Lower leg skin (tissue), 4 donors: Measurements from ENCODE around the gene LGR4. TPM values are rescaled to one million over a fixed set of nuclear protein-coding genes. Genes with fewer than 3 reads are reported as not detected.

Experiments used
- DNase-seq, 2 donors: peaks; one replicate each; pipeline ENCODE4 v3.0.0-alpha.2; 2019; ENCODE audit warnings: low spot score in 2 of 2
- H3K4me3 ChIP-seq: fragments of 200-600 bp; sonication (generic); 2 replicates; pipeline ENCODE4 v1.5.1; 2017; ENCODE audit warnings: mild to moderate bottlenecking, low read depth; ENCODE audit not compliant: poor library complexity, severe bottlenecking
- POLR2A ChIP-seq, 2 donors: fragments of 450-650 bp; IDR thresholded peaks; one replicate each; pipeline ENCODE4 v1.6.1; 2016 to 2017; ENCODE audit warnings: antibody characterized with exemption in 2 of 2, mild to moderate bottlenecking in 1 of 2, moderate library complexity in 1 of 2
- WGBS, 2 donors: methylation state at CpG; one replicate each; pipeline ENCODE4 v1.1.5; 2018; 5-methylcytosine and 5-hydroxymethylcytosine counted together
- intact Hi-C: fragments of 100-400 bp; cut with DNase I; formaldehyde crosslinking; loops from one replicate; pipeline ENCODE4 v1.15.0; 2023; ENCODE audit warnings: low total_unique reads
- total RNA-seq, 4 donors: library from RNA; depleted of rRNA; stranded (reverse); fragments of >200 nt; gene quantifications; one replicate each; pipeline ENCODE4 v1.1.0, GENCODE V29; 2016
- TF ChIP-seq, protein P1 (sequence below), 3 donors: fragments of 450-650 bp; IDR thresholded peaks; one replicate each; pipeline ENCODE4 v1.5.1; 2016; ENCODE audit warnings: antibody characterized with exemption in 3 of 3, mild to moderate bottlenecking in 3 of 3, moderate library complexity in 2 of 3

LGR4 gene
- total RNA-seq, 4 donors from 2014 or later: 32.0 to 70.2 (median 50.4) TPM

DNA sequence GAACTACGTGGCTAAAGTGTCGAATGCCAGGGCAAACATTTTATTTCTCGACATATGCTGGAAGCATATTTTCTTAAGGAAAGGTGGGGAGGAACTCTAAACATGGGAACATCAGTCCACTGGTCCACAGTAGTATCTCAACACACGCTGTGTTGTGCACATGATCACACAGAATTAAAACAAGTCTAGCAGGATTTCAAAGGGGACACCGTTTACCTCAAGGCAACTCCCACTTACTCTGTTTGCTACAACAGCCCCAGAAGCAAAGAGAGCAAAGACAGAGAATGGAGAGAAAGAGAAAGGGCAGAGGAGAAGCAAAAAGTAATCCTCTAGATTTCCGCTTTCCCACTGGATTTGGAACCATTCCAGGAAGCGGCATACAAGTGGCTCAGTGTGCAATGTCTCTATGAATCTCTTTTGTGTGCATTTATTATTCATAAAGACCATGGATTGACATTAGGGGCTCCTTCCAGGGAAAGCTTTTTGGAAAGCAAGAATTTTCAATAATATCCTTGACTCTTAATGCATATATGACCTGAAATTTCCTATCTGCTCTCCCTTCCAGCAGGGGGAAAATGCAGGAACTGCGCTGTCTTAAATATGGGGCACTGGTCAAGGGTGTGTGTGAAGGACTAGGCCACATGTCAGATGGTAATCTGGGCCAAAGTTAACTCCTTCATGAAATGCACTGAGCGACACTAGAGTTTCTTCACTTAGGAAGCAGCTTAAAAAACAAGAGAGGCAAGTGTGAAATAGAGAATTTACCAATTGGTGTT is 74.8 kb downstream of the LGR4 start:
- no peak for DNase-seq
- WGBS, 2 donors: 68 to 71% methylated on average over 9 of the region's 9 CpGs
- TF ChIP-seq, protein P1, sequence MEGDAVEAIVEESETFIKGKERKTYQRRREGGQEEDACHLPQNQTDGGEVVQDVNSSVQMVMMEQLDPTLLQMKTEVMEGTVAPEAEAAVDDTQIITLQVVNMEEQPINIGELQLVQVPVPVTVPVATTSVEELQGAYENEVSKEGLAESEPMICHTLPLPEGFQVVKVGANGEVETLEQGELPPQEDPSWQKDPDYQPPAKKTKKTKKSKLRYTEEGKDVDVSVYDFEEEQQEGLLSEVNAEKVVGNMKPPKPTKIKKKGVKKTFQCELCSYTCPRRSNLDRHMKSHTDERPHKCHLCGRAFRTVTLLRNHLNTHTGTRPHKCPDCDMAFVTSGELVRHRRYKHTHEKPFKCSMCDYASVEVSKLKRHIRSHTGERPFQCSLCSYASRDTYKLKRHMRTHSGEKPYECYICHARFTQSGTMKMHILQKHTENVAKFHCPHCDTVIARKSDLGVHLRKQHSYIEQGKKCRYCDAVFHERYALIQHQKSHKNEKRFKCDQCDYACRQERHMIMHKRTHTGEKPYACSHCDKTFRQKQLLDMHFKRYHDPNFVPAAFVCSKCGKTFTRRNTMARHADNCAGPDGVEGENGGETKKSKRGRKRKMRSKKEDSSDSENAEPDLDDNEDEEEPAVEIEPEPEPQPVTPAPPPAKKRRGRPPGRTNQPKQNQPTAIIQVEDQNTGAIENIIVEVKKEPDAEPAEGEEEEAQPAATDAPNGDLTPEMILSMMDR (IDR thresholded peaks at IDR 0.05): no peak
- no peak for TF ChIP-seq POLR2A (IDR thresholded peaks at IDR 0.05)
- intact Hi-C loops: no loop called here
- H3K4me3 ChIP-seq: no peak overlapping the region

- TF ChIP-seq, protein P1 (IDR thresholded peaks at IDR 0.05): no peak
- intact Hi-C loops: no loop called here
- no peak overlapping the region for H3K4me3 ChIP-seq
- no peak for DNase-seq
- 69 to 76% methylated on average over 3 of the region's 3 CpGs for WGBS, 2 donors
Measured at GRCh38 chr11:27396259-27396839, 76.2 kb downstream of the LGR4 start.

DNA sequence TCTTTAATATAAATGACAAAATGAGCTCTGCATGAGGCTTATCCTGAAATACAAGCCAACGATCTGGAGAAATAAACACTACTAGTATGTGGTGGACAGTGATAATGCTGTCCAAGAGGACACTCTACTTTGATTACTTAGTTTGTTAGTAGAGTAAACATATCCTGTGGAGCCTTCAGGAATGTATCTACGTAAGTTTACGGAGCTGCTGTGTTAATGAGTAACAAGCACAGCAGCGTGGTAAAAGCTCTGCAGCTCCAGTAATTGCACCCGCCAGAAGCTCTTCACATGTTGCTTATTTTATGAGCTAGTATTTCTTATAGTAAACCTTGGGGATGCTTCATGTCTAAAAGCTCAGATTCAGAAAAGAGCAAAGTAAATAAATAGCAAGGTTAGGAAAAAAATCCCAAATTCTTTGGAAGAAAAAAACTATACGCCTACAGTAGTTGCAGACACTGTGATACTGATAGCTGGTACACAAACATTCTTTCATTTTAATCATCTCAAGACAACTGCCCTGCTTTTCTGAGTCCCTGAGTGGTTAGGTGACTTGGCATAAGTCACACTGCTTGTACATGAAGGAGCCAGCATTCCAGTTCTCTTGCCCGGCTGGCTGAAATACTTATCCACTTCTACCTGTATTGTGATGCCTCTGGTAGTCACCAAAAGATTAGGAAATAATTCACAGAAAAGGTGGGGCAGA is 76.9 kb downstream of the LGR4 start:
- TF ChIP-seq, protein P1 (IDR thresholded peaks at IDR 0.05): no peak
- no peak for TF ChIP-seq POLR2A (IDR thresholded peaks at IDR 0.05)
- intact Hi-C loops: no loop called here
- H3K4me3 ChIP-seq: no peak overlapping the region
- no peak for DNase-seq
- WGBS, 2 donors: 46 to 53% methylated on average over 7 of the region's 7 CpGs

DNA sequence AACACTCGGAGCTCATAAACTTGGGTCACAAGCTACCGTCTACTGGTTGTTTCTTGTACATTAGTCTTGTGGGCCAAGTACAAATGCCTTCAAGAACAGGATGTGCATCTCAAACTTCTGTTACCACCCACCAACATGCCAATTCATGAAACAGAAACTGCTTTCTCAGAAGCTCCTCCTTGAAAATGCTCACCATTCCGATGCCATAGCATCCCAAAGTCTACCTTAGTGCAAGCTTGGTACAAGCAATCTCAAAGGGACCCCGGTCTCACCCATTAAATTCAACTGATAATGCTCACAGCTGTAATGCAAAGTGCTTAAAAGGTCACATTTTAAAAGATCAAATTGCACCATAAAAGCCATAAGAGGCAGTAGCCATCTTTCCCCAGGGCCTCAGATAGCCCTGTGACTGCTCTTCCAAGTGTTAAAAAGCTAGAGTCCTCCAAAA is 77.8 kb downstream of the LGR4 start:
- intact Hi-C loops: no loop called here
- WGBS, 2 donors: 33 to 45% methylated on average over 4 of the region's 4 CpGs
- DNase-seq: no peak
- no peak overlapping the region for H3K4me3 ChIP-seq
- TF ChIP-seq, protein P1 (IDR thresholded peaks at IDR 0.05): no peak
- TF ChIP-seq POLR2A (IDR thresholded peaks at IDR 0.05): no peak

GRCh38 chr11:27392278-27393114 is 80.1 kb downstream of the LGR4 start:
- intact Hi-C loops: no loop called here
- WGBS, 2 donors: 60 to 76% methylated on average over 4 of the region's 4 CpGs
- TF ChIP-seq POLR2A (IDR thresholded peaks at IDR 0.05): no peak
- TF ChIP-seq, protein P1 (IDR thresholded peaks at IDR 0.05): no peak
- no peak for DNase-seq
- no peak overlapping the region for H3K4me3 ChIP-seq
